GM18951 (cell line): ENCODE results near the gene GRAMD4.

Experiments used
- POLR2A ChIP-seq: IDR thresholded peaks from 4 replicates; pipeline ENCODE4 v1.6.1; 2011; ENCODE audit warnings: mild to moderate bottlenecking; ENCODE audit not compliant: insufficient read length, insufficient read depth; ENCODE audit errors: extremely low read depth
- in situ Hi-C: fragments of 300-500 bp; cut with MboI; formaldehyde crosslinking; loops from one replicate; pipeline ENCODE4 v1.12.0; 2022; ENCODE audit warnings: low sequenced_read_pairs, mixed read lengths, inconsistent platforms; ENCODE audit not compliant: unreplicated experiment

GRAMD4 gene

DNA sequence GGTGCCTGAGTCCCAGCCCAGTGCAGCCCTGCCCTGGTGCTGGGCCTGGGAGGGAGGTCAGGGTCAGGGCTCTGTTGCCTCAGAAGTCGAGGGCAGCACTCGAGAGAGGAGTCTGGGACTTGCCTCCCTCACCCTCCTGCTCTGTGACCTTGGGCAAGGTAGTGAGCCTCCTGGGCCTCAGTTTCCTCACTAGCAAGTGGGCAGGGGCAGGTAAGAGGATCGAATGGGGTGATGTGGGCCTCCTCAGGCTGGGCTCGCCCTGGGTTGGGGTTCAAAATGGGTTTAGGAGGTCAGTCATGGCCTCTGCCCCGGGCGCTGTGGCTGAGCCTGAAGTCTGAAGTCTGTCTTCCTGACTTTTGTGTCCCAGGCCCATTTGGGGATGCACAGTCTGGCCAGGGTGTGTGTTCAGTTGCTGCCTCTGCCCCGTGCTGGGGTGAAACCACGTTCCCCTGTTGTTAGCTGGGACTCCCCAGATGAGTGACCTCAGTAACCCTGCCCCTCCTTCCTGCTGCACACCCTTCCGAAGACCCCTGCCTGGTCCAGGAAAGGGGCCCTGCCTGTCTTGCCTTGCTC is 41.8 kb upstream of the GRAMD4 start:
- TF ChIP-seq POLR2A, result no peak
- in situ Hi-C loops, result no loop called here

DNA sequence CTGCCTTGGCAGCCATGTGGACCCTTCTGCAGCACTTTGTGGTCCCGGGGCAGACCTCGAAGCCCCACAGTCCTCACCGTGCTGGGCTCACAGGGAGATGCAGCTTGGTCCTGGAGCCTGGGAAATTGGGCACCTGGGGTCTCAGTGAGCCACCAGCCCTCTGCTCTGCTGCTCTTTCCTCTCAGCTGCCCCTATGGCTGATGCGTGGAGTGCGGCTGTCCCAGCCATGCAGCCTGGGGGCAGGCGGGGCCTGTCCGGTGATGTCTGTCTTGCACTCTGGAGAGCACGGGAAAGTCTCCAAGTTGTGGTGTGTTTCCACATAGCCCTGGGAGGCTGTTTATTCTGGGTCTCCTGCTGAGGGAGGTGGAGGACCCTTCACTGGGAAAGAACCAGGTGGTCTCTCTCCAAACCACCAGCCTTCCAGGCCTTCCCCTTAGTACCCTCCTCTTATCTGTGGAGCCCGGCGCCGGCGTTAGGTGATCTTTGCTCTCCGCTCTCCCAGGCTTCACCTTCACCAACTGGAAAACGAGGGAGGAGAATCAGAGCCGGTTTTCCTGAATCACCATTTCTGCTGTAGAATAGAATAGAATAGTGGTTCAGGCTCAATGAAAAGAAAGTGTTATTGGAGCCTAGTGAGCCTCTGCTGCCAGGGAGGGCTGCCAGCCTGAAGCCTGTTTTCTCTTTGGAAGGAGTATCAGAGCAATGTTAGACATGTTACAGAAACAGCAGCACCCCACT is 41.2 kb upstream of the GRAMD4 start:
- in situ Hi-C loops, result no loop called here
- no peak for TF ChIP-seq POLR2A

DNA sequence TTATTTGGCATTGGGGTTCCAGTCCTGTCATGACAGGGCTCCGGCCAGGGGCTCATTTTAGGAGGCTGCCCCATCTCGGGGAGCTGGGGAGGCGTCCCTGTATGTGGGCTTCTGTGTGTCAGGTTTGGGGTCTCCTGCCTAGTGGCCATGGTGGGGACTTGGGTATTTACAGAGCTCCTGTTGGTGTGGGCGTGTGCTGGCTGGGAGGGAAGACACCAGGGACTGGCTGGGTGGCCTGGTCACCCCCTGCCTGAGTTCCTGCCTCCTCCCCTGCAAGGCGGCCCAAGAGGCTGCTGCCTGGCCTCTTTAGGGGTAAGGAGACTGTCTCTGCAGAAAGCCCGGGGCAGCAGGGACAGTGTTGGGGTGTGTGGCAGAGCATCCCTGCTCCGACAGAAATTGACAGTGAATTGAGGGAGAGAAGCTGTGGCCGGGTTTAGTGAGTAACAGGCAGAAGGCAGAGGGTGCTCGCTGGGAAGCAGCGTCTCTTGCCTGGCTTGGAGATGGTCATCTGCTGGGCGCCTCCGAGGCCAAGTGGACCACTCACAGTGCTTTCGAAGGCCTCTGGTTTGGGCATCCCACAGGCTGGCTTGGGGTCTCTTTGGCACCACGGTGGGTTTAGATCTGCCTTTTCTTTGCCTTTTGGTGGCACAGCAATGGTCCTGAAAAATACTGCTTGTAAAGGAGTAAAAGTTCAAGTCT is 40.3 kb upstream of the GRAMD4 start:
- in situ Hi-C loops, result no loop called here
- TF ChIP-seq POLR2A, result no peak

DNA sequence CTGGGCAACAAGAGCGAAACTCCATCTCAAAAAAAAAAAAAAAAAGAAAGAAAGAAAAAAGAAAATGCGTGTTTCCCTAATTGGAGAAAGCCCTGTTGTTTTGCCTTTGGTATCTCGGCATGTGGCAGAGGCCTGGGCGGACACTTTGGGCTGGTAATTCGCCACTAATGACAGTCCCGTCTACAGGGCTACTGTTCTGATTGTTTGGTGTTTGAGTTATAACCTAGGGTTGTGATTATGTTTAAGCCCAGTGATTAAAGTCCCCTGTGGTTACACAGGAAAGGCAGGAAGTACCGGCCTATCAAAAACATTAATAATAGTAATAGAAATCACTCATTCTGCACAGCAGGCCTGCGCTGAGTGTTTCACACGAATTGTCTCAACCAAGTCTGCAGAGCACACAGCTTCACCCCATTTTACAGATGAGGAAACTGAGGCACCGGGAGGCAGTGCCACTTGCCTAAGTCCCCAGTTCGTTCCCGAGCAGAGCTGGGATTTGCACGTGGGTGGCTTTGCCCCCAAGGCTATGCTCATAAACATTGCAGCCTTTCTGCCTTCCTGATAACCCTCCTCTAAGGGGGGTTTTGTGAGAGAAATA is 39.1 kb upstream of the GRAMD4 start:
- in situ Hi-C loops, result no loop called here

DNA sequence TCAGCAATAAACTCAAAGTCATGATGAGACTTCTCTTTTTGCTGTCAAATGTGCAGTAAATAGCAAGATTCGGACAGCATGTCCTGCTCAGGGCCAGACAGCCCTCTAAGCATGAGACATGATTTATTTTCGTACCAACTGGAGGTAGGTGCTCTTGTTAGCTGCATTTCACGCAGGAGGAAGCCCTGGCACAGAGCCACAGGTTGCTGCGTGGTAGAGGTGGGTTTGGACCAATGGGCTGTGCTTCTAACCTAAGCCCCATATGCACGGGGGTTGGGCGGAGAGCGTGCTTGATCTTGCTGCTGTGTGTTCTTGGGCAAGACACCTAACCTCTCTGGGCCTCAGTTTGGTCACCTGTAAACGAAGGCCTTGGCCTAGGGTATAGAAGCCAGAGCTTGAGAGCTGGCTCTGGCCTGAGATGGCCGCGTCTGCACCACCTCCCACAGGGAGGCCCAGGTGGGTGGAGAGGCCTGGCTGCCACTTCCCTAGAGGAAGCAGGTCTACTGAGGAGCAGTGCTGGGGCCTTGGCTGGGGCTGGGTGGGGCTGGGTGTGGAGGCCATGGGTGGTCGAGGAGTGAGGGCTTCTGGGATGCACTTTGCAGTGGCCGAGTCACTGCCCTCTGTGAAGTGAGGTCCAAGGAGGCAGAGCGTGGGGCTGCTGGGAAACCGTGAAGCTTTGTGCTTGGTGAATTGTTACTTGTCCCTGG is 38.5 kb upstream of the GRAMD4 start:
- in situ Hi-C loops, result no loop called here
- no peak for TF ChIP-seq POLR2A

More for the DNA sequence above, 39.1 kb upstream of the GRAMD4 start:
- TF ChIP-seq POLR2A, result no peak

DNA sequence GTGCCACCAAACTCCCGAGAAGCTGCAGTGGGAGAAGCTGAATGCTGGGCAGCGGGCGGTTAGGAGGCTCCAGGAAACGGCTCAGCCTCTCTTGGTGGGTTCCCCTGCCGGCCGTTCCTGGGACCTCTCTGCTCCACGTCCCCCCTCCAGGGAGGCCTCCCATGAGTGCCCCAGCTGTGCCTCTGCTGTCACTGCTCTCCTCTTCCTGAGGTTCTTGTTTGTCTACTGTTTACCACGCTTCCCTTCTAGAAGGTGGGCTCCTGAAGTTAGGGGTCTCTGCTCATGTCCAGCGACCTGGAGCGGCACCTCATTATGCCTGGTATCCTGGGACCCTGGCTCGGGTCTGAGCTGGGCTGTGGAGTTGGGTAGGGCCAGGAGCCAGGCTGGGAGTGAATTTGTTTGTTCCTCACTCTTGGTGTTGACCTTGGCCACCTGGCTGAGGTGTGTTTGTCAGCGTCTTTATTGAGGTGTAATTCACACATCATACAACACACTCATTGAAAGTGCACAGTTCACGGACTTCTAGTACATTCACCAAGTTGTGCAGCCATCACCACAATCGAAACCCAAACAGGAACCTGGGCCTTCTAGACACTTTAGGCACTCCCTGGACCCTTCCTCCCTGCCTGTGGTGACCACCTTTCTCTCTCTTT is 37.8 kb upstream of the GRAMD4 start:
- no peak for TF ChIP-seq POLR2A
- in situ Hi-C loops, result no loop called here

DNA sequence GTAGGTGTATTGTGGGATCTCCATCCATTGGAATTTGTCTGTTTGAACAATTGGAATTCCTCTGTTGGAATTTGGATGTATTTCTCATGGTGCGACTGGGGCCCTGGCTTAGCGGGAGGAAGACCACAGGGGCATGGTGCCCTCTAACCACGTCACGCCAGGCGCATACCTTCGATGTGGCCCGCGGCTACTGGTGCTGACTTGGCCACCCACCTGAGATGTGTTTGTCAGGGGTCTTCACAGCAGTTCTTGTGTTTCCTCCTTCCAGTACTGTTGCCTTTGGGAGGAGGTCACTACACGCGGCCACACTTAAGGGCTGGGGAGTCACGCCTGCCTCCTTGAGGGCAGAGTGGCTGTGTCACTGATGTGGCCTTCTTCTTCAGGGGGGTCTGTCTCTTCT is 36.6 kb upstream of the GRAMD4 start:
- in situ Hi-C loops, result no loop called here
- no peak for TF ChIP-seq POLR2A

DNA sequence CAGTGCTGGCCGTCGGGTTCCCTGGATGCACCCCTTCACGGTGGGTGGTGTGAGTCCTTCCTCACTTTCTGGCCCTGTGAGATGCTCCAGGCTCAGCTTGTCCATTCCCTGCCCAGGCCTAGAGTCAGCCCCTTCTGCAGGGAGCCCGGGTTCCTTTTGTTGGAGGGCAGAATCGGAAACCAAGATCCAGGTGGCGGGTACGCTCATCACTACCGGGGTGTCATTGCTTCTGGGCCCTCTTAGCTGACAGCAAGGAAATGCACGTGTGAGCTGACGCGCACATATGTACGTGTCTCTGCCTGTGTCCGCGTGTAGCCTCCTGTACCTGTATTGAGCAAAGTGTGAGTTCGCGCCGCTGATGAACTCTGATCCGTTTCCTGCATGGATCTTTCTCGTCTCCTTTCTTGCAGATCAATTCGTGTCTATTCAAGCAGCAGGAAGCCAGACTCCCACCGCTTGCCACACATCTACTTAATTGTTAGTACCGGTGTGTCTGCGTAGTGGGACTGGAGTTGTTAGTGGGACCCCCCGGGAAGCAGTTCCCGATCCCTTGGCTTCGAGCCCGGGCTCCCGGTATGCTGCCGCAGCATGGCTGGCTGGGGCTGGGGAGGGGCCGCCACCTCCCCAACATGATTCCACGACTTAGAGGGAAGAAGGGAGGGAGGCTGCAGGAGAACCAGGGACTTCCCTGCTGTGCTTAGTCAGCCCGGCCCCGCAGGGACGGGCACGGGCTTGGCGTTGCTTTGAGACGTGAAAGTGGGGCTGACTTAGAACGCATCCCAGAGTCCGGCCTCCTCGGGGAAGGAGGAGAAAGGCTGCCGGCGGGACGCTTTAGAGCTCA is 35.9 kb upstream of the GRAMD4 start:
- in situ Hi-C loops, result no loop called here
- TF ChIP-seq POLR2A, result no peak

DNA sequence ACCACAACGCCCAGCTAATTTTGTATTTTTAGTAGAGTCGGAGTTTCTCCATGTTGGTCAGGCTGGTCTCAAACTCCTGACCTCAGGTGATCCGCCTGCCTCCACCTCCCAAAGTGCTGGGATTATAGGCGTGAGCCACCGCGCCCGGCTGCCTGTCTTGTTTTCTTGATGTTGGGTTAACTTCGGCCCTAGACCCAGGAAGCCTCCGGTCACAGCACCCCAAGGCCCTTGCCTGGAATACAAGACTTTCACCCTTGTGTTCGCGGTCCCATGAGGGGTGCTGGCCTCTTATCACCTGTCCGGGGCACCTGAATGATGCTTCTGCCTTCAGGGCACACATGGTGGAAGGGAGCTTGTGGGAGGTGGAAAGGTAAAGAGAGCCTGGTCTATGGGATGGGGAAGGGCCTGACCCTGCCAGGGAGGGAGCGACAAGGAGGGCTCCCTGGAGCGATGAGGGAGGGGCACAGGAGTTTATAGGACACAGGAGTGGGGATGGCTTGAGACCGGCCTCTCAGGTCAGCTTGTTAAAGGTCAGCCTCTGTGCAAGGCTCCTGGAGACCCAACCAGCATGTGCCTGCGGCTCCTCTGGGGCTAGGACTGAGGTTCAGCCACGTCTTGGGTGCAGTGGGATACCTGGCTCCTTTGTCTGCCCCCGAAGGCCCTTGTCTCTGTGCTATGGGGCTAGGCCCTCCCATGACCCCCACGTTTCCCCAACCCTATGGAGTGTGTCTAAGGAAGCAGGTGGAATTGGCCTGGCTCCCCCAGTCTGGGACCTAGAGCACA is 34.7 kb upstream of the GRAMD4 start:
- in situ Hi-C loops, result no loop called here
- TF ChIP-seq POLR2A, result no peak

DNA sequence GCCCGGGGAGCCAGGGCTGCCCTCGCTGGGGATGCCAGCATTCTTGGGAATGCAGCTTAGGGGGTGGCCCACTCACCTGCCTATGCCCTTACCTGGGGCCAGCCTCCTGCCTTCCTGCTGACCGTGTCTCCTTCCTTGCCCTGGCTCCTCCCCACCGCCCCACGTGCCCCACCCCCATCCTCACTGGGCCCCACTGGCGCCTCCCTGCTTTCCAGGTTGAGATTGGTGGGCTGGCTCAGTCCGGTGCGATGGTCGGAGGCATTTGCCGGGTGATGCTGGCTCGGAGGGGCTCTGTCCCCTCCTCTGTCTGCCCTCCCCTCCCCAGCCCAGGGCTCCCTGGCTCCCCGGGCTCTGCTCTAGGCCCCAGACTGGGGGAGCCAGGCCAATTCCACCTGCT is 34.1 kb upstream of the GRAMD4 start:
- in situ Hi-C loops, result no loop called here
- TF ChIP-seq POLR2A, result no peak

DNA sequence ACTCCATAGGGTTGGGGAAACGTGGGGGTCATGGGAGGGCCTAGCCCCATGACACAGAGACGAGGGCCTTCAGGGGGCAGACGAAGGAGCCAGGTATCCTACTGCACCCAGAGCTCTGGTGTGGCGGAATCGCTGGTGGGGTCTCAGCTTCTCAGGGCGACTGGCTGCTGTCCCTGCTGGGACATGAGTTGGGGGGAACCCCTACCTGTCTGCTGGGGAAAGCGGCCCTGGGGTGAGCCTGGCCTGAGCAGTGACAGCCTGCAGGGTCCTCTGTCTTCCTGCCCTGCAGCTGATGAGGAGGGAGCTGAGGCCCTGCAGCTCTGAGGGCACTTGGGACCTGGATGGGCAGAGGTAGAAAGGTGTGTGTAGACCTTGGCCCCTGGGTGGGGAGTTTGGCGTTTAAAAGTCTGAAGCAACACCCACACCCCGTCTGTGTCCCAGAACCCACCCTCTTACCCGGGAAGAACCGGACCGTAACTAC is 33.6 kb upstream of the GRAMD4 start:
- in situ Hi-C loops, result no loop called here
- TF ChIP-seq POLR2A, result no peak

DNA sequence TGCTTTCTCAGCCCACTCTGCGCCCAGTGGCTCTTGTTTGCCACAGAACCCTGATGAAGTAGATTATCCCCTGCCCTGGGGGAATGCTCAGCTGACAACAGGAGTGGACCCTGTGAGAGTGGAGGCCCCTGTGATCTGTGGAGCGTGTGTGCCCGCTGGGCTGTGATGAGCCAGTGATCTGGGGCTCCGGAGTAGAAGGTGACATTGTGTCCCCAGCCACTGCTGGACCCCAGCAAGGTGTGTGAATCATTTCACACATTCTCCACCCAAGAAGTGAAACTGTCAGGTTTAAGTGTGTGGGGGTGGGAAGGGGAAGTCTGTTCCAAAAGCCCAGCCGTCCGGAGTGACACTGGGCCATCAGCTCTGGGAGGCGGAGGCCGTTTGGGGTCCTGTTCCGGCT is 33.1 kb upstream of the GRAMD4 start:
- in situ Hi-C loops, result no loop called here
- TF ChIP-seq POLR2A, result no peak
